HG03439 (cell line): Measurements from ENCODE around the gene PARVB.
"Not testable (repeated sequence)": the region's sequence is repeated elsewhere in the genome, so short reads cannot be mapped to it uniquely, and the experiment has no call there.

Experiments
- ATAC-seq: cut with Tn5 transposase; IDR thresholded peaks from one replicate; pipeline ENCODE4 v1.9.1; 2021; ENCODE audit warnings: mild to moderate bottlenecking, moderate library complexity; ENCODE audit not compliant: unreplicated experiment

The PARVB gene

DNA sequence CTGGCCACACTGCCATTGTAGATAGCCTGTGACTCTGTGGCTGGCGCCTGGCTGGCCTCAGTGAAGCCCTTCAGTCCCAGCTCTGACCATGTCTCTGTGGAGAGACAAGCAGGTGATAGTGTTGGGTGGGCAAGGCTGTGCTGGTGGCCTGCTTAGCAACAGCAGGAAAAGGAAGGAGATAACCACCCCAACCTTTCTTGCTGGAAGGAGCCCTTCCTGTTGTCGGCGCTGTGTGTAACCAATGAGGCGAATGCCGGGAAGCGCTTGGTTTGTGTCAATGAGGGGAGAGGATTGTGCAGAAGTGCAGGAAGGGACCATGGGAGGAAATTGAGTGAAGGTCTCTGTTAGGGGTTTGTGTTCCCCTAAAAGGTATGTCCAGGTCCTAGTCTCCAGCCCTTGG, 27.3 kb downstream of the PARVB start:
- no peak for ATAC-seq

DNA sequence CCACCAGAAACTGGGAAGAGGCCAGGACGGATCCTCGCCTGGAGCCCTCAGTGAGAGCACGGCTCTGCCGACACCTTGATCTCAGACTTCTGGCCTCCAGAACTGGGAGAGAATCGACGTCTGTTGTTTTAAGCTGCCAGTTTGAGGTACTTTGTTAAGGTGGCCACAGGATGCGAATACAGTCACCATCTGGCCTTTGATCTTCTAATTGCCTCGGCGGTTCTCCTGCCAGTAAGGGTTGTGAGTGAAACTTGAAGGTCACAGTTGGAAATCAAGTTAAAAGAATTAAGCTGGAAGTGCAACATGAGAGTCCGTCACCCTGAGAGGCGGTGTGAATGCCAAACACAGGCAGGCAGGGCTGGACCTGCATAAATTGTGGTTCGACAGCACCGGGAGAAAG, 27.9 kb downstream of the PARVB start:
- no peak for ATAC-seq

DNA sequence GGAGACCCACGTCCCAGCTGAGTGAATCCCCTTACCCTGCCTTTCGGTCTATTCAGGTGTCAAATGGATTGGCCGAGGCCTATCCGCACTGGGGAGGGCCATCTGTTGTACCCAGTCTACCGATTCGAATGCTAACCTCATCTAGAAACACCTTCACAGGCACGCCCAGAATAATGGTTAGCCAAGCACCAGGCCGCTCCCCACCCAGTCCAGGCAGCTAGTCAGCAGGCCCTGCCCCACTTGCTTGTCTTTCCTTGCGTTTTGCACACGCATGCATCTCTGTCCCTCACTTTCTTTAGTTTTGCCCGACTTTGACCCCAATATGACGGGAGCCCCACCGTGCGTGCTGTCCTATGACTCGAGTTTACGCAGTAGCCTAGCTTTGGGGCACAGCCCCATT, 31.7 kb downstream of the PARVB start:
- ATAC-seq, result no peak

DNA sequence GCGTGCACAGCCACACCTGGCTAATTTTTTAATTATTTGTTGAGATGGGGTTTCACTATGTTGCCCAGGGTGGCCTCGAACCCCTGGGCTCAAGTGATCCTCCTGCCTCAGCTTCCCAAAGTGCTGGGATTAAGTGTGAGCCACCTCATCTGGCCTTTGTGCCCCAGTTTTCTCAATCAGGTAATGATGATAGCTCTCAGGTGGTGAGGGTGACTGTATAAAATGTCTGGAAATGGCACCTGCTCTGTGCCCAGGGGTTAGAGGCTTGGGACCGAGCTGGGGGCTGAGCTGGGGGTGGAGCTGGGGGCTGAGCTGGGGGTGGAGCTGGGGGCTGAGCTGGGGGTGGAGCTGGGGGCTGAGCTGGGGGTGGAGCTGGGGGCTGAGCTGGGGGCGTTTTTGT, 32.5 kb downstream of the PARVB start:
- ATAC-seq, result not testable (repeated sequence)

DNA sequence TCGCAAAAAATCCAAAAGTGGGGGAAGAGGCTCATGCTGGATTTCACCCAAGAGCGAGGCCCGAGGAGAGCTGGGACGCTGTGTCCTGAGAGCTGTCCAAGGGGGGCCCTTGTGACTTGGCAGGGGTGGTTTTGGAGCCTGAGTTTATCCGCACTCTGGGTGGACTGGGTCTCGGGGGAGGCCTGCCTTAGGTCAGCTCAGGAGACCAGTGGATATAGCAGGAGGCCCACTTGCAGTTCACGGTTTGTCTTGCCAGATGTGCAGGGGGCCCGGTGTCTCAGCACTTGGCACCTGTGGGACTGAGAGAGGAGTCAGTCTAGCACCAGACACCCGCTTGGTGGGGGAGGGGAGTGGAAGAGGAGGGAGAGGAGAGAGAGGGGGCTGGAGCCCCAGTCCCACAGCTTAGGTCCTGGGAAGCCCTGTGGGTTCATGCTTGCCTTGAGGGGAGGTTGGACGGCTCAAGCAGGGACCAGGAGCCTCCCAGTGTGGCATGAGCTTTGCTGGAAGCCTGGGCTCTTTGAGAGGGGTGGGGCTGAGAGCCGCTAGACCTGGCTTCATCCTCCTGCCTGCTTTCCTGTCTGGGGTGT, 33.4 kb downstream of the PARVB start:
- ATAC-seq, result no peak

DNA sequence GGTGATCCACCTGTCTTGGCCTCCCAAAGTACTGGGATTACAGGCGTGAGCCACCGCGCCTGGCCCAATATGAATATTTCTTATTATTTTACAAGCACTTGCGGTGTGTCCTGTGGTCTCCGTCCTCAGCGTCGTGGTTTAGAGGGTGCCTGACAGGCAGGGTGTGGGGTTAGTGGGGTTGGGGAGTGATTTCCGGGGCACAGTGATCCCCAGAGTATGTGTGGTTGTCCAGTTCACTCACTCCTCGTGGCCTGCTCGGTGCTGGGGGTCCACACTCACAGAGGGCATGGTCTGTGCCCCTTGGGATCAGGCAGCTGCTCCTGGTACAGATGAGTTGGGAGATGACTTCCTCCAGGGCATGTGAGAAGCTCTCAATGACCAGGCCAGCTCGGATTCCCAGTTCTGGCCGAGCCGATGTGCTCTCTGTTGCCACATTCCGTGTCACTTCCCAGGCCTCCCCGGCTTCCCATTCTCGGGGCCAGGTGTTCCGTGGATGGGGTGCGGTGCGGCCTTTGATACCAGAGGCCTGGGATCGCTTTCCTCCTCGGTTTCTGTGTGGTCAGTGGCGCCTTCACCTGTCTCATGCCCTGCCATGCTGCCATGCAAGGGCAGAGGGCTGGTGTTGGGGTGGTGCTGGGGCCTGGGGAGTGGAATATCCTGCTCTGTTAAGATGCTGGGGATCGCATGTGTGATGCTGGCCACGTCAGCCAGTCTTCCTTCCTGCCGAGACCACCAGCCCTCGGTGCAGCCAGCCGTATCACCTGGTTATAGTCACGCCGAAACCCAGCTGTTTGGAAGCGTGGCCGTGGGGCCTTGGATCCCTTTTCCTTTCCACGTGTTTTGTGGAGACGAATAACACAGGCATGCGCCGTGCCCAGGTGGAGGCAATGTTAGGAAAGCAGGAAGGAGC, 39.6 kb downstream of the PARVB start:
- no peak for ATAC-seq

DNA sequence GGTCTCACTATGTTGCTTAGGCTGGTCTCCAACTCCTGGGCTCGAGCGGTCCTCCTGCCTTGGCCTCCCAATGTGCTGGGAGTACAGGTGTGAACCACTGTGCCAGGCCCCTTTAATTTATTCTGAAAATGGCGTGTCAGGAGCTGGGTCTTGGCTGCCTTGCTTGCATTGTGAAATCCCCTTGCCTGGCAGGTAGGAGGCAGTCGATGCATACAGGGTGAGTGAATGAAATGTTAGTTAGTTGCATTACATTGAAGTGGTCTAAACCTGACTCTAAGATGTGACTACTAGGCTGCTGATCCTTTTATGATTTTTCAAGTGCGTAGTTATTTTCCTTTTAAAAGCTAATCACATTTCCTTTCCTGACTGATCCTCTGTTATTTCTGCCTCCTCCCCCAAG, 42.9 kb downstream of the PARVB start:
- no peak for ATAC-seq

DNA sequence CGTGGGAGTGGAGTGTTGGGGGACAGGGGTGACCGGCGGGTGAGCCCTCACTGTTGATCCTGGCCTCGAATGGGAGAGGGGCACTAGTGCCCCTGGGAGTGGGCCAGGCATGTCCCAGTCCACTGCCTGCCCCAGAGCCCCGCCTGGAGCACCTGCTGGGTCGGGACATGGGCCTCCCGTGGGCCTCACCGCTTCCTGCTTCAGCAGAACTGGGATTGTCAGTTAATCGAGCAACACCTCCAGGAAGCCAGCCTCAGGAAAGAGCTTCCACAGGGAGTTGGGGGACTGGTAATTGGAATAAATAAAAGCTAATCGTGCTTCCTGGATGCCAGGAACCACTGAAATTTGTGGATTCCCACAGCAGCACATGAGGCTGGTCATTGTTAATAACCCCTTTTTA, 43.8 kb downstream of the PARVB start:
- no peak for ATAC-seq

DNA sequence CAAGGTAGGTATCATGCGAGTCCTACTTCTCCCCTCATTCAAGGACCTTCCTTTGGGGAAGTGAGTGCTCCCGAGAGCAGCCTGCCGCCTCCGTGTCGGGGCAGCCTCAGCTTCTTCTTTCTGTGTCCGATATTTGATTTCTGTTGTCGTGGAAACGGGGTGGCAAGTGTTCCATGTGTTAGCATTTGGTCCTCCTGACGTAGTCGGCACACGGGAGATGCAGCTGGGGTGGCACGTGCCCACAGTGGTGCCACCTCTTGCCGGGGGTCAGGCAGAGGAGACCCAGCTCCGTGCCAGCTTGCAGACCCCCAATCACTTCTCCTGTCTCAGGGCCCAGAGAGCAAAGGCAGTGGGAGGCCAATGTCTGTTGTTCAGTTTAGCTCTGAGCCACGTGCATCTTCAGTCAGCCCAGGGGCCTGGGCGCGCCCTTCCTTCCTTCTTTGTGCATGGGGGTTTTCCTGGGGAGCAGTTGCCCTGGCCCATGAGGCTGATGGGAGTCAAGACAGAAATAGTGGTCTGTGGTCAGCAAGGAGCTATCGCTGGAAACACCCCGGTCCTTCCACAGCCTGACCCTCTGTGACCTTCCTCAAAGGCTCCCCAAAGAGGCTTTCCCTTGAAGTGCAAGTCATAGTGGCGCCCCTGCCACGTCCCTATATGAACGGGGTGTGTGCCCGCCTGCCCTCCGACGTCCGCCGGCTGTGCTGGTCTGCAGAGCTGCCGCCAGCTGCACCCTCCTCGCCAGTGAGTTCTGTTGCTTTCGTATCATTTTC, 44.5 kb downstream of the PARVB start:
- ATAC-seq, result no peak

DNA sequence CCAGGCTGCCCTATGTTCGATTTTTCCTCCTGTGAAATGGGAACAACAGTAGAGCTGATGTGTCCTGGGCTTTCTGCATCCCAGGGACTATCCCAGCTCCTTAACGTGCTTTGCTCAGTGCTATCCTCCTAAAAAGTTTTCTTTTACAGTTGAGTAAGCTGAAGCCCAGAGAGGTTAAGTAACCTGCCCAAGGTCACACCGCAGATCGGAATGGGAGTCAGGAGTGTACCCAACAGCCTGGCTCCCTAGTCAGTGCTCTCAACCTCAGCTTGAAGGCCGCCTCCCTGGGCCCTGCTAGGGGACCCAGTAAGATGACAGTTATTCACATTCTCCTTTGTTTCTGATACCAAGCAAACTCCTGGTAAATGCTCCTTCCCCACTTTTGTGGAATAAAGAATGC, 45.9 kb downstream of the PARVB start:
- ATAC-seq, result no peak

DNA sequence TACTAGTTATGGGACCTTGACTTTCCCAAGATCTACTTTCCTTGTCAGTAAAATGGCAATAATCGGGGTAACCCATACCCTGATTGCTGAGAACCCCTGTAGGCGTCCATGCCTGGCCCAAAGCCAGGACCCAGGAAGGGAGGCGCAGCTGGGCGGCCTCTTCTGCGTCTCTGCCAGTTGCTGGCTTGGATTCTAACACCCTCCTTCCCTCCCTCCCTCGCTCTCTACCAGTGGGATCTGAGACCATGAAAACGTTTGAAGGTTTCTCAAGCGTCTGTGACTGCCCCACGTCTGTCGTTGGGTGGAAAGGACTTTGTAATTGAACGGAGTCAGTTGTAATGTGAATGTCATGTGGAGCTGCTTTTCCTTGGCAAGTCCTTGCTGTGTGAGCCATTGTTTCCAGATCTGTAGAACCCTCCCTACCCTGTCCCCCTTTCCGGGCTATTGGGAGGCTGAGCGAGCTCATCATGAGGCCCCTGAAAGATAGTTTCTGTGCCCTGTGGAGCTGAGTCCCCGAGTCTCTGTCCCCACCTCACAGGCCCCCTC, 47.8 kb downstream of the PARVB start:
- no peak for ATAC-seq

DNA sequence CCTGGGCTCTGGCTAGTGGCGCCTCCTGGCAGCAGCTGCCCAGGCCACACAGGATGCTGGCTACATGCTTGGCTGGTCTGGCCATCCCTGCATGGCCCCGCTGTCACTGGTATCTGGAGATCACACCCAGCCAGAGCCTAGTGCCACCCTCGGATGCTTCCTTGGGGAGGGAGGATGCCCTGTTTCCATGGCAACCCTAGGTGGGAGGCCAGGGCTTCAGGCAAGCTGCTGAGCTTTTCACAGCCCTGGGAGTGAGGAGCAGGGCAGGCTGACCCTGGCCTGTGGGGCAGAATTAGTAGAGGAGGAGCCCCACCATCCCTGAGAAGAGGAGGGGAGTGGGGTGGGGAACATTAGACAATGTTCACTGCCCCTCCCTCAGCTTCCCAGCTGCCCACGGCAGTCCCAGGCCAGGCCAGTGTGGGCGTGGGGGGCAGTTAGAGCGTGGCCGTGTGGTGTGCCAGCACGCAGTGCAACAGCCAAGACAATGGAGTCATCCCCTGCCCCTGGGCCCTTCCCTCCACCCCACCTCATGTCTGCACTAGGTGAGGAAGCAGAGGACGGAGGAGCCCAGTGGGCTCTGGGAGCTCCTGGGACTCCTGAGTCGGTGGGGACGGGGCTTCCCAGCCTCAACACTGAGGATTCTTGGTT, 50.4 kb downstream of the PARVB start:
- ATAC-seq, result no peak

DNA sequence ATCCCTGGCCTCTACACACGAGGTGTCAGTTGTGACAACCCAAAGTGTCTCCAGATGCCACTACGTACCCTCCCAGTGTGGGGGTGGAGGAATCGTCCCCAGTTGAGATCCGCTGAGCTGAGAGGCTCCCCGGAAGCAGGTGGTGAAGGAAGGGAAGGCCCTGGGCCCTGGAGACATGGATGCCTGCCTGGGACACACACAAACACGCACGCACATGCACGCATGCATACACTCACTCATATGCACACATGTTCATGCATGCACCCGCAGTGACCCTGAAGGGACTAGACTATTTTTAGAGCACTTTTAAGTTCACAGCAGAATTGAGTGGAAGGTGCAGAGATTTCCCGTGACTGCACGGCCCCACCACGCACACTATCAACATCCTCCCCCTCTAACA, 50.9 kb downstream of the PARVB start:
- no peak for ATAC-seq

DNA sequence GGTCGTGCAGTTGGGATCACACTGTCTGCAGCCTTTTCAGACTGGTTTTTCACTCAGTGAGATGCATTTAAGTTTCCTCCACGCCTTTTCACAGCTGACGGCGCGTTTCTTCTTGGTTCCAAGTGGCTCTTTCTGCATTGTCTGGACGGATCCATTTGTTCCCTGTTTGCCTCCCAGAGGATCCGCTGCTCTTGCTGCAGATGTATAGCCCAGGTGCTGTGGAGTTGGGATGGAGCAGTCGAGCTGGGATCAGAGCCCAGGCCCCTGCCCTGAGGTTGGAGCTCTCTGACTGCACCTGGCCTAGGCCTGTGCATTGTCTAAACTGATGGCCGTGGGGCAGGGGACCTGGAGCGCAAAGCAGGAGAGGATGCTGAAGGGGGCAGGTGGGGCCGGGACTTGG, 51.6 kb downstream of the PARVB start:
- no peak for ATAC-seq

DNA sequence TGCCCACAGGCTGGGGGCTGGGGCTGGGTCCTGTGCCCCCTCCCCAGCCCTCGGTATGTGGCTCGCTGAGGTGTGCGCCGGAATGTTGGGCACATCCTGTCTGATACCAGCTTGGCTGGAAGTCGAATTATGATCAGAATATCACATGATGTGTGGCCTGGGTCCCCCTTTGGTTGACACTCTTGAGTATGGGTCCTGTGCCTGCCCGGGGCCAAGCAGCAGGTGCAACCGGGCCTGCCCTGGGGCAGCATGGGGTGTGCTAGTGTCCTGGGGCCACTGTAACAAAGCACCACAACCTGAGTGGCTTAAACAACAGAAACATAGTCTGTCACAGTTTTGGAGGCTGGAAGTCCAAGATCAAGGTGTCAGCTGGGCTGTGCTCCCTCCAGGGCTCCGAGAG, 52.7 kb downstream of the PARVB start:
- ATAC-seq, result no peak

DNA sequence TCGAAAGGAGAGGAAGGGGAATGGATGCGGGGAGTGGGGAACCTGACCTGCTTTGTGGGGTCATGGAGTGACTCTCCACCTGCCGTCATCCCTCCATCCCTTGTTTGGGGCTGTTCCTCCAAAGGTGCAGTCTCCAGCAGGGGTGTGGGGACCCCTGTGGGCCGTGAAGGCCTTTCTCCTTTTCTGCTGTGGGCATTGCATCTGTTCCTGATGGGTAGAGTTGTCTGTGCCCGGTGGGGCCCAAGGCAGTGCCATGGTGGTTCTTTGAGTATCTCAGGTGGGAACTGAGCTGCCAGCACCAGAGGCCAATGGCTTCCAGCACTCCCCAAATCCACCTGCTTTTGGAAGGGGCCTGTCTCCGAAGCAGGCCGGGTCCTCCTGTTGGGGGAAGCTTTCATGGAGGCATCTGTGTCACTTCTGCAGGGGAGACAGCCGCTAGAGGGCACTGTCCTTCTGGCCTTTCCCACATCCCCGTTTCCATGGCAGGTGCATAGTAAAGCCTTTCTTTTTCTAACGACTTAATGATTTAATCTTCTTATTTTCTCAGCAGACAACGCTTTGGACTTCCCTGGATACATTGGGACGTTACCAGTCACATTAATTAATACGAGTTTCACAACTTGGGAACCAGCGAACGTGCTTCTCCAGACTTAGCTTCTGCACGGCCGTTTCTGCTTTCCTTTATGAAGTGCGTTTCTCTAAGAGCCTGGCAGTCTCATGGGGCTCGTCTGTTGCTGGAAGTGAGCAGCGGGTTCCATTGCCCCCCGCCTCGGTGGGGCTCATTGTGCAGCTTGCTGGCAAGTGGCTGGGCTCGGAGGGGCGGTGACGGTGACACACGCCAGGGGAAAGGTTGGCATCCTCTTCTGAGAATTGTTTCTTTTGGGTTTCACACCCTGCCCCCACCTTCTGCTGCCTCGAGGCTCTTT, 57.1 kb downstream of the PARVB start:
- no peak for ATAC-seq

DNA sequence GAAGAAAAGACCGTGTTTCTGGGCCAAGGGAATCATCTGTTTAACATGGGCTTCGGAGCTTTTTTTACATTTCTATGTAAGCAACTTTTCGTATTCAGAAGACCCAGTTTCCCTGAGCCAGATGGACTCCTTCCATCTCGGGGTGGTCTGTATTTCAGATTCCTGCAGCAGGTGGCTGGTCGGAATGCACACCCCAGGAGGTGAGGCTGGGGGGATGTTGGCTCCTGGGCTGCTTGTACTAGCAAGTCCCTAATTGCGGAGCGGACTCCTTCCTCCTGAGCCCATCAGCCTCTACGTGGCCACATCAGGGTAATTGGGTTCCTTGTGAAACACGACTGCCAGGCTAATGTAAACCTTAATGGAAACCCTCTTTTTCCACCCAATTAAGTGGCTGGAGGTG, 58.7 kb downstream of the PARVB start:
- ATAC-seq, result no peak

DNA sequence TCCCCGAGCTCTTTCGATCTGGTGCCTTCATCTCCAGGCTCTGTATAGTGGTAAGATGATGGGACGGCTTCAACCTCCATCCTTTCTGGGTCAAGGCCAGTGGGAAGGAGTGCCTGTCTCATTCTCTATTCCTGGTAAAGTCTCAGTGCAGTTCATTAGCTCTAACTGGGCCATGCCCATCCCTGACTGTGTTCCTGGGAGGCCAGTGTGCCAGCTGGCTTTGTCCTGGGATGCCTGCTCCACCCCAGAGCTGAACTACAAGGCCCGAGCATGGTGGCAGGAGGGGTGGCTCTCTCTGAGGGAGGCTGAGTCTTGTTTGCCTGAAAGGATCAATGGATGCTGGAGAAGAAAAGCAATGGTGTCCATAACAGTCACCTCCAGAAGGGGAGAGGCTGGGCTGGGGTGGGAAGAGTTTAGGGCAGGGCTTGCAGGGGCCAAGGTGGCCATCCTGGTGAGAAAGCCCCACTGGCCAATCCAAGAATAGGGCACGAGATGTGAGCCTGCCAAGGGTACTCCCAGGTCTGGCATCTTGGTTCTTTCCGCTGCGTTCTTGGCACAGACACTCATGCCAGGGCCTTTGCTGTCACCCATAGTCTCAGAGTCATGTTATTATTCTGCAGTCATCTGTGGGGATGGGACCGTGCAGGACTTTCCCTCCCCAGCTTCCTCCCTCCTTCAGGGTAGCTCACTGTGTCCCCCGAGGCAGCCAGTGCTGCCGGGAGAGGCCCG, 60.1 kb downstream of the PARVB start:
- ATAC-seq, result no peak

DNA sequence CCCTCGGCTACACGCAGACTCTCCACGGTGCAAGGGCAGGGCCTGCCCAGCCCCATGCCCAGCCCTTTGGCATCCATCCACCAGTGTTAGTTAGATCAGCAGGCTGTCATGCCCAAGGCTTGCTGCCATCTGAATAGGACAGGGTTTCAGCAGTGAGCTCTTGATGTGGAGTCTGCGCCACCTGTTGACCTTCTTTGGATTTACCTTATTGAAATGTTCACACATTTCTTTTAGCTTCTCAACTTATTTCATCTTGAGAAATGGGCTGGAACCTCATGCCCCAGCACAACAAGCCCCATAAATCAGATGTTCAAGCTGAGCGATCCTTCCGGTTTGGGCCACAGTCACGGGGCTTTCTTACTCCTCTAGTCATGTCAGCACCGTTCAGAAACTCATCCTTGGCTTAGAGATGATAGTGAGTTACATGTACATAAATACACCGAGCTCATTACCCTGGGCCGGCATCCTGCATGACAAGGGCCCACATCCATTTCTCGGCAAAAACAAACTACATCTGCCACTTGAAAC, 61.7 kb downstream of the PARVB start:
- no peak for ATAC-seq
